H9 (cell line): ENCODE results near the gene ZNF407. TPM values are rescaled to one million over a fixed set of nuclear protein-coding genes. Genes with fewer than 3 reads are reported as not detected.

Experiments
- DNase-seq: peaks from one replicate; pipeline ENCODE4 v3.0.0-alpha.2; 2017
- H2AFZ ChIP-seq: one replicate; pipeline ENCODE4 v1.6.1; 2013; ENCODE audit warnings: mild to moderate bottlenecking, low read length, control low read depth, moderate library complexity
- H2AK5ac ChIP-seq: 2 replicates; pipeline ENCODE4 v1.6.1; 2013; ENCODE audit warnings: low read length, control low read depth, mixed read lengths; ENCODE audit not compliant: insufficient read length
- H2BK120ac ChIP-seq: one replicate; pipeline ENCODE4 v1.6.1; 2013; ENCODE audit warnings: low read depth, mild to moderate bottlenecking, low read length, control low read depth, inconsistent platforms; ENCODE audit not compliant: poor library complexity, severe bottlenecking
- H2BK12ac ChIP-seq: 2 replicates; pipeline ENCODE4 v1.6.1; 2013; ENCODE audit warnings: low read length, control low read depth, mixed read lengths, low read depth; ENCODE audit not compliant: insufficient read length
- H2BK15ac ChIP-seq: 2 replicates; pipeline ENCODE4 v1.6.1; 2013; ENCODE audit warnings: low read depth, low read length, control low read depth
- H2BK20ac ChIP-seq: one replicate; pipeline ENCODE4 v1.6.1; 2013; ENCODE audit warnings: low read depth, mild to moderate bottlenecking, low read length, control low read depth, inconsistent platforms; ENCODE audit not compliant: poor library complexity, severe bottlenecking
- H2BK5ac ChIP-seq: 2 replicates; pipeline ENCODE4 v1.6.1; 2013; ENCODE audit warnings: low read length, control low read depth, mixed read lengths; ENCODE audit not compliant: insufficient read length
- H3K14ac ChIP-seq: 2 replicates; pipeline ENCODE4 v1.6.1; 2013; ENCODE audit warnings: low read length, control low read depth; ENCODE audit not compliant: insufficient read depth
- H3K18ac ChIP-seq: 2 replicates; pipeline ENCODE4 v1.6.1; 2013; ENCODE audit warnings: low read depth, mild to moderate bottlenecking, mixed read lengths, low read length, control low read depth; ENCODE audit not compliant: insufficient read length
- H3K23ac ChIP-seq: 2 replicates; pipeline ENCODE4 v1.6.1; 2013; ENCODE audit warnings: low read length, control low read depth, mixed read lengths, low read depth; ENCODE audit not compliant: insufficient read length
- H3K23me2 ChIP-seq: 2 replicates; pipeline ENCODE4 v1.6.1; 2013; ENCODE audit warnings: low read depth, mild to moderate bottlenecking, mixed read lengths, low read length, control low read depth; ENCODE audit not compliant: insufficient read length, poor library complexity, severe bottlenecking
- H3K27ac ChIP-seq: 2 replicates; pipeline ENCODE4 v1.5.1; 2013; ENCODE audit warnings: low read length, control low read depth, mixed read lengths, low read depth; ENCODE audit not compliant: insufficient read length
- H3K27me3 ChIP-seq: 2 replicates; pipeline ENCODE4 v1.6.1; 2013; ENCODE audit warnings: low read length, control low read depth, inconsistent platforms; ENCODE audit not compliant: insufficient read depth
- H3K4ac ChIP-seq: 2 replicates; pipeline ENCODE4 v1.6.1; 2013; ENCODE audit warnings: low read depth, mild to moderate bottlenecking, control low read depth, inconsistent platforms, low read length, moderate library complexity
- H3K4me1 ChIP-seq: 2 replicates; pipeline ENCODE4 v1.6.1; 2013; ENCODE audit warnings: low read length, control low read depth, inconsistent platforms; ENCODE audit not compliant: insufficient read depth
- H3K4me2 ChIP-seq: 2 replicates; pipeline ENCODE4 v1.6.1; 2013; ENCODE audit warnings: low read length, control low read depth, mixed read lengths; ENCODE audit not compliant: insufficient read length, insufficient read depth
- H3K56ac ChIP-seq: 2 replicates; pipeline ENCODE4 v1.6.1; 2013; ENCODE audit warnings: low read depth, mild to moderate bottlenecking, mixed read lengths, low read length, control low read depth; ENCODE audit not compliant: insufficient read length
- H3K79me1 ChIP-seq: 2 replicates; pipeline ENCODE4 v1.6.1; 2013; ENCODE audit warnings: low read depth, mild to moderate bottlenecking, moderate library complexity, low read length, control low read depth, inconsistent platforms; ENCODE audit not compliant: insufficient read depth, poor library complexity, severe bottlenecking
- H3K79me2 ChIP-seq: 2 replicates; pipeline ENCODE4 v1.6.1; 2013; ENCODE audit warnings: low read length, control low read depth, inconsistent platforms; ENCODE audit not compliant: insufficient read depth
- H3K9ac ChIP-seq: 2 replicates; pipeline ENCODE4 v1.6.1; 2013; ENCODE audit warnings: low read length, control low read depth, mixed read lengths; ENCODE audit not compliant: insufficient read length; ENCODE audit errors: extremely low read depth
- H3K9me3 ChIP-seq: one replicate; pipeline ENCODE4 v1.6.1; 2013; ENCODE audit warnings: low read depth, low read length, inconsistent platforms; ENCODE audit not compliant: control insufficient read depth
- H3T11ph ChIP-seq: one replicate; pipeline ENCODE4 v1.6.1; 2013; ENCODE audit warnings: mild to moderate bottlenecking, low read length, control low read depth, inconsistent platforms
- H4K20me1 ChIP-seq: one replicate; pipeline ENCODE4 v1.6.1; 2013; ENCODE audit not compliant: control insufficient read depth, insufficient read length, insufficient read depth
- H4K5ac ChIP-seq: 2 replicates; pipeline ENCODE4 v1.6.1; 2013; ENCODE audit warnings: low read depth, mild to moderate bottlenecking, mixed read lengths, low read length, control low read depth; ENCODE audit not compliant: insufficient read length
- H4K8ac ChIP-seq: replicated peaks from 2 replicates; pipeline ENCODE4 v1.6.1; 2013; ENCODE audit warnings: low read length, control low read depth, mixed read lengths, low read depth; ENCODE audit not compliant: insufficient read length
- H4K91ac ChIP-seq: 2 replicates; pipeline ENCODE4 v1.6.1; 2013; ENCODE audit warnings: low read depth, mild to moderate bottlenecking, moderate library complexity, mixed read lengths, low read length, control low read depth; ENCODE audit not compliant: insufficient read length
- H3K27ac Mint-ChIP-seq, 3 experiments: 2 replicates in 2 of 3; 3 replicates in 1 of 3; pipeline ENCODE4 v1.8.0; 2020 to 2021; ENCODE audit warnings: mixed read lengths in 3 of 3, mild to moderate bottlenecking in 1 of 3, moderate library complexity in 1 of 3
- H3K27me3 Mint-ChIP-seq: 2 replicates; pipeline ENCODE4 v1.8.0; 2021; ENCODE audit warnings: low read depth, mild to moderate bottlenecking, moderate library complexity, mixed read lengths
- H3K36me3 Mint-ChIP-seq, 3 experiments: 2 replicates in 2 of 3; 3 replicates in 1 of 3; pipeline ENCODE4 v1.8.0; 2020 to 2021; ENCODE audit warnings: low read depth in 3 of 3, mixed read lengths in 3 of 3; ENCODE audit not compliant: insufficient read depth in 1 of 3
- H3K4me1 Mint-ChIP-seq, 2 experiments: 2 replicates each; pipeline ENCODE4 v1.8.0; 2020; ENCODE audit warnings: mixed read lengths in 2 of 2
- H3K4me3 Mint-ChIP-seq, 2 experiments: 2 replicates in 1 of 2; 3 replicates in 1 of 2; pipeline ENCODE4 v1.8.0; 2020 to 2021; ENCODE audit warnings: mild to moderate bottlenecking in 2 of 2, mixed read lengths in 2 of 2, moderate library complexity in 1 of 2
- H3K9me3 Mint-ChIP-seq, 2 experiments: 2 replicates in 1 of 2; 3 replicates in 1 of 2; pipeline ENCODE4 v1.8.0; 2020; ENCODE audit warnings: mild to moderate bottlenecking in 2 of 2, mixed read lengths in 2 of 2, moderate library complexity in 1 of 2
- WGBS: extraction: QIAGEN DNeasy Blood & Tissue Kit; methylation state at CpG from one replicate; pipeline ENCODE4 v1.1.7; 2013; ENCODE audit warnings: missing lambda C conversion rate, low lambda C conversion rate, mixed read lengths; ENCODE audit not compliant: insufficient read length; ENCODE audit errors: extremely low coverage; 5-methylcytosine and 5-hydroxymethylcytosine counted together
- total RNA-seq: library from RNA; stranded (reverse); gene quantifications from 2 replicates; pipeline ENCODE4 v1.2.1, GENCODE V29; 2021
- TF ChIP-seq, protein P1 (sequence below): fragments of 200-600 bp; sonication (generic); conservative IDR thresholded peaks from 3 replicates; pipeline ENCODE4 v1.8.0; 2021; ENCODE audit warnings: antibody characterized with exemption, mild to moderate bottlenecking

ZNF407 gene
- total RNA-seq, 1 experiment from 2014 or later, result 8.7 TPM

DNA sequence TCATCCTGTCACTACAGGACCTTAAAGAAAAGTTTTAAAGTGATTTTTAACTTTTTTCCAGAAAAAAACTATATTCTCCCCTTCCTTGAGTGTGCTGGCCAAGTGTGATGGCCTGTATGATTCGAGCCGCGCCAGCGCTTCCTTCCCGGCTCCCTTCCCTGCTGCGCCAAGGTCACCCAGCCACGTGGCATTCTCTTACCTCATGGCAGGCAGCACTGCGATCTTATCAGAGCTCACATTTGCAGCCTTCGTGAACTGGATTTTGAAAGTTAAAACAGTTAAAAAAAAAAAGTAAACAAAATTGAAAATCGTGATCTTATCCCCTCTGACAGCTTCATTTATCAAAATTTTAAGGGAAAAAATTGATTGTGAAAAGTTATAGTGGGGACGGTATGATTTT, 331.4 kb downstream of the ZNF407 start:
- Histone ChIP-seq H4K8ac (no peak overlapping the region), H3K18ac (no peak overlapping the region), H3K4me2 (no peak overlapping the region), H3K23ac (no peak overlapping the region), H3K9me3 (no peaks in the 10 kb centered on the region), H2AFZ (no peak overlapping the region), H3T11ph (no peak overlapping the region), H4K20me1 (no peaks in the 10 kb centered on the region), H3K79me1 (no peaks in the 10 kb centered on the region), H2BK12ac (no peak overlapping the region), H3K27ac (no peak overlapping the region), H3K9ac (no peak overlapping the region), H3K27me3 (no peaks in the 10 kb centered on the region), H4K5ac (no peak overlapping the region), H2AK5ac (no peak overlapping the region), H3K79me2 (no peaks in the 10 kb centered on the region), H2BK120ac (no peak overlapping the region), H3K14ac (no peak overlapping the region; the same call in 1 of the 2 replicates), H3K56ac (no peak overlapping the region), H2BK5ac (no peak overlapping the region), H3K23me2 (no peaks in the 10 kb centered on the region), H2BK15ac (no peak overlapping the region), H4K91ac (no peak overlapping the region), H3K4me1 (peaks cover 3% of the 10 kb centered on the region; the same call in 1 of the 2 replicates), H3K4ac (no peak overlapping the region), H2BK20ac (no peak overlapping the region)
- no peak for DNase-seq
- Mint-ChIP-seq H3K9me3 (no peaks in the 10 kb centered on the region), H3K36me3 (peaks cover 0 to 3% (median 0%) of the 10 kb centered on the region in 3 experiments; a peak in 2 of 7 replicates), H3K4me3 (no peak overlapping the region), H3K4me1 (peaks cover 29 to 33% of the 10 kb centered on the region in 2 experiments), H3K27me3 (no peaks in the 10 kb centered on the region), H3K27ac (peak overlapping the region; percentile 21 to 95 (median 80); a peak in 4 of 7 replicates)
- no CpG with 5 or more reads among the region's 11 CpGs for WGBS
- TF ChIP-seq, protein P1, sequence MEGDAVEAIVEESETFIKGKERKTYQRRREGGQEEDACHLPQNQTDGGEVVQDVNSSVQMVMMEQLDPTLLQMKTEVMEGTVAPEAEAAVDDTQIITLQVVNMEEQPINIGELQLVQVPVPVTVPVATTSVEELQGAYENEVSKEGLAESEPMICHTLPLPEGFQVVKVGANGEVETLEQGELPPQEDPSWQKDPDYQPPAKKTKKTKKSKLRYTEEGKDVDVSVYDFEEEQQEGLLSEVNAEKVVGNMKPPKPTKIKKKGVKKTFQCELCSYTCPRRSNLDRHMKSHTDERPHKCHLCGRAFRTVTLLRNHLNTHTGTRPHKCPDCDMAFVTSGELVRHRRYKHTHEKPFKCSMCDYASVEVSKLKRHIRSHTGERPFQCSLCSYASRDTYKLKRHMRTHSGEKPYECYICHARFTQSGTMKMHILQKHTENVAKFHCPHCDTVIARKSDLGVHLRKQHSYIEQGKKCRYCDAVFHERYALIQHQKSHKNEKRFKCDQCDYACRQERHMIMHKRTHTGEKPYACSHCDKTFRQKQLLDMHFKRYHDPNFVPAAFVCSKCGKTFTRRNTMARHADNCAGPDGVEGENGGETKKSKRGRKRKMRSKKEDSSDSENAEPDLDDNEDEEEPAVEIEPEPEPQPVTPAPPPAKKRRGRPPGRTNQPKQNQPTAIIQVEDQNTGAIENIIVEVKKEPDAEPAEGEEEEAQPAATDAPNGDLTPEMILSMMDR, result no peak
